Kidney (tissue), 14 donors: Measurements from ENCODE around the gene BICC1. TPM values are rescaled to one million over a fixed set of nuclear protein-coding genes. Genes with fewer than 3 reads are reported as not detected.
A peak's percentile ranks its signal among the peaks of the same experiment; 100 is the strongest.

Experiments
- DNase-seq, 5 donors: peaks; one replicate each; pipeline ENCODE4 v3.0.0-alpha.2; 2013 to 2020
- FAIRE-seq: peaks from 2 replicates; lab custom pipeline; 2012; peaks lifted over from hg19 to GRCh38; lab: Jason Lieb, UNC
- H3K27ac ChIP-seq, 2 donors: one replicate each; pipeline ENCODE4 v1.7.0; 2013; ENCODE audit warnings: low read depth in 2 of 2, low read length in 2 of 2, inconsistent platforms in 1 of 2
- H3K27me3 ChIP-seq: one replicate; pipeline ENCODE4 v1.7.1; 2013; ENCODE audit warnings: low read length, inconsistent platforms; ENCODE audit not compliant: control insufficient read depth, insufficient read depth
- H3K36me3 ChIP-seq, 3 donors: one replicate each; pipeline versions ENCODE4 v1.7.0 to v1.7.1; 2013; ENCODE audit warnings: low read length in 3 of 3, control low read depth in 1 of 3, inconsistent platforms in 1 of 3; ENCODE audit not compliant: insufficient read depth in 3 of 3, control insufficient read depth in 2 of 3
- H3K4me1 ChIP-seq, 3 donors: one replicate each; pipeline versions ENCODE4 v1.7.0 to v1.7.1; 2013; ENCODE audit warnings: low read length in 3 of 3, inconsistent platforms in 1 of 3, low read depth in 1 of 3; ENCODE audit not compliant: control insufficient read depth in 2 of 3, insufficient read depth in 2 of 3
- H3K4me3 ChIP-seq, 3 donors: one replicate each; pipeline versions ENCODE4 v1.7.0 to v1.8.1; 2013; ENCODE audit warnings: low read length in 3 of 3, control low read depth in 1 of 3, inconsistent platforms in 1 of 3
- H3K9ac ChIP-seq, 3 donors: one replicate each; pipeline versions ENCODE4 v1.7.0 to v1.7.1; 2013; ENCODE audit warnings: low read length in 3 of 3, control low read depth in 1 of 3, inconsistent platforms in 1 of 3
- H3K9me3 ChIP-seq, 3 donors: one replicate each; pipeline versions ENCODE4 v1.7.0 to v1.7.1; 2013; ENCODE audit warnings: low read length in 3 of 3, control low read depth in 1 of 3, inconsistent platforms in 1 of 3; ENCODE audit not compliant: control insufficient read depth in 2 of 3, insufficient read depth in 1 of 3
- CTCF ChIP-seq: IDR thresholded peaks from 3 replicates; pipeline ENCODE4 v1.5.1; 2012; ENCODE audit warnings: mild to moderate bottlenecking, moderate library complexity, borderline replicate concordance; ENCODE audit not compliant: insufficient read depth; ENCODE audit errors: extremely low read depth
- intact Hi-C: fragments of 100-400 bp; cut with DNase I; formaldehyde crosslinking; loops from one replicate; pipeline ENCODE4 v1.11.1; 2022
- polyA plus RNA-seq: library from polyadenylated mRNA; stranded (reverse); fragments of 350-450 nt; fragmentation: Illumina TruSeq; extraction: RNeasy Lipid Tissue Mini Kit (QIAGEN cat#74804); gene quantifications from one replicate; pipeline ENCODE4 v1.2.3, GENCODE V29; 2014; ENCODE audit warnings: low read depth, low replicate concordance; ENCODE audit not compliant: insufficient read depth
- total RNA-seq: library from RNA; stranded (reverse); fragmentation: NEBNext Ultra II Directional; extraction: Animal tissue kit (Norgen Biotek cat#: 25700); gene quantifications from one replicate; pipeline ENCODE4 v1.2.1, GENCODE V29; 2021
- donor health status: control.
- donor health status: control.
- donor health status: control.
- donor health status: control.
- donor health status: control.
- donor health status: DM: yes; HTN: yes; CAD: no.
- donor health status: Normal renal cell carcinoma (clear cell type).

Gene BICC1
- total and polyA plus RNA-seq, 2 donors from 2014 or later: 21.0 to 136 TPM

DNA sequence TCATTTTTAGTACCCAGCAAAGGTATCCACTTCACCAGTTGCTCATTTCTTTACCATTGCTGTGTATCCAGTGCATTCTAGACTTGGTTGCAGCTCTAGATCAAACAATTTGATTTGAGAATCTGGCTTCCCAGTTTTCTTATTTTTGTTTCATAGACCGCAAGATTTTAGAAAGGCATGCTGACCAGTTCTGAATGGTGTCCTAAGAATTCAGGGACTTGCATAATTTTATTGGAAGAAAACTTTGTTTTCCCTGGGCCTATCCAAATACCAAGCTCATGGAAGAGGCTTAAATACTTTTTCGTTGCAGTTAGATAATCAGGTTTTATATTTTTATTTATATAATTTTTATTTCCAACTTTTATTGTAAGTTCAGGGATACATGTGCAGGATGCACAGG lies 58.3 kb downstream of the BICC1 start:
- intact Hi-C loops: no loop called here
- DNase-seq (no peak), FAIRE-seq (no peak)
- Histone ChIP-seq H3K4me3 (no peak overlapping the region), H3K36me3 (no peaks in the 10 kb centered on the region), H3K4me1 (peaks cover 0 to 21% (median 2%) of the 10 kb centered on the region in 3 donors), H3K9me3 (peaks cover 0 to 4% (median 4%) of the 10 kb centered on the region in 3 donors), H3K9ac (no peak overlapping the region), H3K27ac (no peak overlapping the region), H3K27me3 (no peaks in the 10 kb centered on the region)
- no peak for TF ChIP-seq CTCF

- no peak for TF ChIP-seq CTCF
- FAIRE-seq (no peak), DNase-seq (no peak)
- intact Hi-C loops: no loop called here
- Histone ChIP-seq H3K9ac (no peak overlapping the region), H3K27me3 (no peaks in the 10 kb centered on the region), H3K4me3 (no peak overlapping the region), H3K9me3 (peaks cover 0 to 4% (median 4%) of the 10 kb centered on the region in 3 donors), H3K36me3 (no peaks in the 10 kb centered on the region), H3K27ac (no peak overlapping the region), H3K4me1 (peaks cover 0 to 19% (median 5%) of the 10 kb centered on the region in 3 donors)
Observed at GRCh38 chr10:58573144-58573543, 60.5 kb downstream of the BICC1 start.

DNA sequence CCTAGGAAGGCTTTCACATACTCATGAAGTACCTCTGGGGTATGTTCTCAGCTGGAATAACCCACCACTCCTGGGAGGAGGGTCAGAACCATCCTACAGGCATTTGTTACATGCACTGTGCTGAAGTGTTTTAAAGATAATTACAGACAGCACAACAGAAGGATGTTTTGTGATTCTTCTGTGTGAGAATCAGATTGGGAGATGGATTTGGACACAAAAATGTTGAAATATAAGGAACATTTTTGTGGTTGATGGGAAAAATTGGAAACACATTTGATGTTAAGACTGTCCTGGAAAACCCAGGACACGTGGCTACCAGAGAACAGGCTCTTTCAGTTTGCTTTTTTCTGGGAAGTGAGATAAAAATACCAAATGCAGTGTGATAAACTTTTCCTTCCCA lies 61.4 kb downstream of the BICC1 start:
- no peak for FAIRE-seq
- no peak overlapping the region for H3K27ac ChIP-seq
- H3K9ac ChIP-seq: no peak overlapping the region
- H3K36me3 ChIP-seq: no peaks in the 10 kb centered on the region
- no peak for DNase-seq
- H3K4me1 ChIP-seq: peaks cover 0 to 25% (median 5%) of the 10 kb centered on the region in 3 donors
- no peak overlapping the region for H3K4me3 ChIP-seq
- TF ChIP-seq CTCF: no peak
- peaks cover 0 to 4% (median 4%) of the 10 kb centered on the region in 3 donors for H3K9me3 ChIP-seq
- H3K27me3 ChIP-seq: no peaks in the 10 kb centered on the region
- intact Hi-C loops: no loop called here

- no peak overlapping the region for H3K27ac ChIP-seq
- FAIRE-seq: no peak
- H3K9ac ChIP-seq: no peak overlapping the region
Observed at GRCh38 chr10:58575491-58575890, 62.8 kb downstream of the BICC1 start.

More at GRCh38 chr10:58575491-58575890, 62.8 kb downstream of the BICC1 start:
- Histone ChIP-seq H3K36me3 (no peaks in the 10 kb centered on the region), H3K9me3 (peaks cover 0 to 4% (median 2%) of the 10 kb centered on the region in 3 donors), H3K4me1 (peaks cover 0 to 25% (median 5%) of the 10 kb centered on the region in 3 donors), H3K27me3 (no peaks in the 10 kb centered on the region), H3K4me3 (peak overlapping the region in 1 of 3 donors; percentile 10)
- no peak for TF ChIP-seq CTCF
- DNase-seq: peak in 1 of 5 donors; percentile 23
- intact Hi-C loops: no loop called here
